ENCODE data around the gene USP3. TPM values are rescaled to one million over a fixed set of nuclear protein-coding genes. Genes with fewer than 3 reads are reported as not detected.

USP3 gene
- total and polyA plus RNA-seq, 2 donors (not counting 1 experiment from before 2014, with no cell fraction given) = 43.4 to 152 TPM

- H3K9ac ChIP-seq (ENCODE audit: low read length) = no peak overlapping the region
- H3K9me3 Mint-ChIP-seq (ENCODE audit: insufficient read depth) = no peaks in the 10 kb centered on the region
- peaks cover 53% of the 10 kb centered on the region for H3K79me2 ChIP-seq (ENCODE audit: control insufficient read depth, insufficient read depth, low read length)
- CTCF ChIA-PET = interaction anchor here (1.2 kb wide), 1 partner anchor 92 kb away, joined by 3 read pairs; no protein-coding TSS in a partner anchor
- ATAC-seq (ENCODE audit: low read depth) = no peak
- H3K9me3 ChIP-seq (ENCODE audit: control extremely low read depth in 1 of 3, control insufficient read depth in 2 of 3, insufficient read depth in 1 of 3, low read length in 2 of 3) = peaks cover 0 to 1% (median 0%) of the 10 kb centered on the region in 3 donors
- H2AFZ ChIP-seq (ENCODE audit: insufficient read depth, low read depth, low read length, poor library complexity, severe bottlenecking) = no peak overlapping the region
- H3K4me1 ChIP-seq (ENCODE audit: control insufficient read depth in 2 of 2, insufficient read depth in 2 of 2, low read length in 2 of 2) = no peaks in the 10 kb centered on the region
- no peak overlapping the region for H3K27ac Mint-ChIP-seq
- DNase-seq = no peak
- intact Hi-C loops (cut with micrococcal nuclease) = no loop called here
- peaks cover 13 to 48% of the 10 kb centered on the region in 2 experiments for H3K36me3 ChIP-seq (replicated peaks in 1 of 2; ENCODE audit: control extremely low read depth in 1 of 2, control insufficient read depth in 1 of 2, extremely low read depth in 1 of 2, insufficient read depth in 2 of 2, low read length in 1 of 2)
- H3K4me3 ChIP-seq (ENCODE audit: control extremely low read depth in 1 of 5, extremely low read depth in 1 of 5, insufficient read depth in 1 of 5, low read depth in 2 of 5, low read length in 4 of 5) = no peak overlapping the region
- TF ChIP-seq, protein P1, sequence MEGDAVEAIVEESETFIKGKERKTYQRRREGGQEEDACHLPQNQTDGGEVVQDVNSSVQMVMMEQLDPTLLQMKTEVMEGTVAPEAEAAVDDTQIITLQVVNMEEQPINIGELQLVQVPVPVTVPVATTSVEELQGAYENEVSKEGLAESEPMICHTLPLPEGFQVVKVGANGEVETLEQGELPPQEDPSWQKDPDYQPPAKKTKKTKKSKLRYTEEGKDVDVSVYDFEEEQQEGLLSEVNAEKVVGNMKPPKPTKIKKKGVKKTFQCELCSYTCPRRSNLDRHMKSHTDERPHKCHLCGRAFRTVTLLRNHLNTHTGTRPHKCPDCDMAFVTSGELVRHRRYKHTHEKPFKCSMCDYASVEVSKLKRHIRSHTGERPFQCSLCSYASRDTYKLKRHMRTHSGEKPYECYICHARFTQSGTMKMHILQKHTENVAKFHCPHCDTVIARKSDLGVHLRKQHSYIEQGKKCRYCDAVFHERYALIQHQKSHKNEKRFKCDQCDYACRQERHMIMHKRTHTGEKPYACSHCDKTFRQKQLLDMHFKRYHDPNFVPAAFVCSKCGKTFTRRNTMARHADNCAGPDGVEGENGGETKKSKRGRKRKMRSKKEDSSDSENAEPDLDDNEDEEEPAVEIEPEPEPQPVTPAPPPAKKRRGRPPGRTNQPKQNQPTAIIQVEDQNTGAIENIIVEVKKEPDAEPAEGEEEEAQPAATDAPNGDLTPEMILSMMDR (IDR thresholded peaks at IDR 0.05) = no peak
- no peak for TF ChIP-seq EZH2 (IDR thresholded peaks at IDR 0.05; ENCODE audit: borderline replicate concordance, insufficient read depth, low read depth, low read length, poor library complexity, severe bottlenecking)
- H3K4me1 Mint-ChIP-seq = peaks cover 12% of the 10 kb centered on the region
- no peak overlapping the region for H3K4me3 Mint-ChIP-seq
- H3K27me3 ChIP-seq (replicated peaks in 1 of 4; ENCODE audit: control extremely low read depth in 1 of 4, control insufficient read depth in 3 of 4, insufficient read depth in 4 of 4, low read length in 3 of 4) = no peaks in the 10 kb centered on the region
- H3K27me3 Mint-ChIP-seq = no peaks in the 10 kb centered on the region
- H3K4me2 ChIP-seq (replicated peaks; ENCODE audit: low read depth, low read length, poor library complexity, severe bottlenecking) = no peak overlapping the region
- H4K20me1 ChIP-seq (ENCODE audit: control insufficient read depth, insufficient read depth, low read length, poor library complexity, severe bottlenecking) = peaks cover 7% of the 10 kb centered on the region
- POLR2A ChIA-PET = no interaction called here
- H3K27ac ChIP-seq (ENCODE audit: low read length in 2 of 2) = peak overlapping the region in 1 of 2 donors; percentile 24
Measured at GRCh38 chr15:63555507-63555906, 51.1 kb downstream of the USP3 start.

- H4K20me1 ChIP-seq (ENCODE audit: control insufficient read depth, insufficient read depth, low read length, poor library complexity, severe bottlenecking) = peaks cover 7% of the 10 kb centered on the region
- POLR2A ChIA-PET = no interaction called here
- Mint-ChIP-seq H3K4me3 (no peak overlapping the region), H3K27ac (no peak overlapping the region), H3K9me3 (ENCODE audit: insufficient read depth) (no peaks in the 10 kb centered on the region), H3K4me1 (peaks cover 15% of the 10 kb centered on the region), H3K27me3 (no peaks in the 10 kb centered on the region)
- CTCF ChIA-PET = interaction anchor here (0.6 to 3.0 kb wide), 5 partner anchors 44 to 1955 kb away, joined by 3 to 13 read pairs (median 3); no protein-coding TSS in a partner anchor
- H3K79me2 ChIP-seq (ENCODE audit: control insufficient read depth, insufficient read depth, low read length) = peaks cover 50% of the 10 kb centered on the region
- no peak overlapping the region for H3K4me2 ChIP-seq (replicated peaks; ENCODE audit: low read depth, low read length, poor library complexity, severe bottlenecking)
- peak overlapping the region in 1 of 2 donors; percentile 32 for H3K27ac ChIP-seq (ENCODE audit: low read length in 2 of 2)
- 95% methylated on average over 3 of the region's 6 CpGs for WGBS (ENCODE audit: insufficient coverage)
- ATAC-seq (ENCODE audit: low read depth) (no peak), DNase-seq (no peak)
- no peak overlapping the region for H3K4me3 ChIP-seq (ENCODE audit: control extremely low read depth in 1 of 5, extremely low read depth in 1 of 5, insufficient read depth in 1 of 5, low read depth in 2 of 5, low read length in 4 of 5)
- no peak overlapping the region for H2AFZ ChIP-seq (ENCODE audit: insufficient read depth, low read depth, low read length, poor library complexity, severe bottlenecking)
- H3K9ac ChIP-seq (ENCODE audit: low read length) = no peak overlapping the region
- H3K4me1 ChIP-seq (ENCODE audit: control insufficient read depth in 2 of 2, insufficient read depth in 2 of 2, low read length in 2 of 2) = no peaks in the 10 kb centered on the region
- TF ChIP-seq EZH2 (IDR thresholded peaks at IDR 0.05; ENCODE audit: borderline replicate concordance, insufficient read depth, low read depth, low read length, poor library complexity, severe bottlenecking) = no peak
- TF ChIP-seq, protein P1 (IDR thresholded peaks at IDR 0.05) = no peak
- peaks cover 13 to 55% of the 10 kb centered on the region in 2 experiments for H3K36me3 ChIP-seq (replicated peaks in 1 of 2; ENCODE audit: control extremely low read depth in 1 of 2, control insufficient read depth in 1 of 2, extremely low read depth in 1 of 2, insufficient read depth in 2 of 2, low read length in 1 of 2)
- H3K9me3 ChIP-seq (ENCODE audit: control extremely low read depth in 1 of 3, control insufficient read depth in 2 of 3, insufficient read depth in 1 of 3, low read length in 2 of 3) = peaks cover 0 to 1% (median 0%) of the 10 kb centered on the region in 3 donors
- intact Hi-C loops (cut with micrococcal nuclease) = no loop called here
- no peaks in the 10 kb centered on the region for H3K27me3 ChIP-seq (replicated peaks in 1 of 4; ENCODE audit: control extremely low read depth in 1 of 4, control insufficient read depth in 3 of 4, insufficient read depth in 4 of 4, low read length in 3 of 4)
Measured at GRCh38 chr15:63556246-63556645, 51.9 kb downstream of the USP3 start.

Data from B cell (primary cell).